GM03348 (cell line): ENCODE results near the gene DEK.
"Not testable (repeated sequence)": the region's sequence is repeated elsewhere in the genome, so short reads cannot be mapped to it uniquely, and the experiment has no call there.

Experiments used
- DNase-seq: peaks from one replicate; pipeline ENCODE4 v3.0.0; 2012; ENCODE audit warnings: low spot score

The DEK gene

DNA sequence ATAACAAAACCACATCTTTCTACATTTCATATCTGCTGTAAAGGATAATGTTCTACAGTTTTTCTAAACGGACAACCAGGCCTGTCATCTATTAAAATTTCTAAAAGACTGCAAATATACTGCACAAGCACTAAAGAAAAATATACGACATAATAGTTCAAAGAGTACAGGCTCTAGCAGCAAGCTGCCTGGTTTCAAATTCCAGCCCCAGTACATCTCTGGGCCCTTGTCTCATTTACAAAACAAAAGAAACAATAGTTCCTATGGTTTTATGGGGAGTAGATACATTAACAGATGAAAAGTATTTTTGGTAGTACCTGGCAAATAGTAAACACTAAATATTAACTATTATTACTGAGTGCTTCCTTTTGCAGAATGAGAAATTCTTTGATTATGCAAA, 24.1 kb downstream of the DEK start:
- no peak for DNase-seq

DNA sequence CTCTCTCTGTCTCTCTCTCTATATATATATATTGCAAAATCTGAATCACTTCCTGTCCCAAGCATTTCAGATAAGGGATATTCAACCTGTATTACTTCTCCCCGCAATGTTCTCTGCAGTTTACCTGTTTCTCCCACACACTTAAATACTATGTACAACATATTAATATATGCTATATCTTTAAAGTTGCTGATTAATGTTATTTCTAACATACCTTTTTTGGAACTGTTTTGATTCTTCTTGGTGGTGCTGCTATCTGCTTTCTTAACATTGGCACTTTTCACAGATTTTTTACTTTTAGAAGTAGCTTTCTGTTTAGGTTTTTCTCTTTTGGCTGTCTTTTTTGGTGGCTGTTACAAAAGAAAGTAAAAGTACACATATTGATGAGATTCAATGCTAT, 27.2 kb downstream of the DEK start:
- no peak for DNase-seq

DNA sequence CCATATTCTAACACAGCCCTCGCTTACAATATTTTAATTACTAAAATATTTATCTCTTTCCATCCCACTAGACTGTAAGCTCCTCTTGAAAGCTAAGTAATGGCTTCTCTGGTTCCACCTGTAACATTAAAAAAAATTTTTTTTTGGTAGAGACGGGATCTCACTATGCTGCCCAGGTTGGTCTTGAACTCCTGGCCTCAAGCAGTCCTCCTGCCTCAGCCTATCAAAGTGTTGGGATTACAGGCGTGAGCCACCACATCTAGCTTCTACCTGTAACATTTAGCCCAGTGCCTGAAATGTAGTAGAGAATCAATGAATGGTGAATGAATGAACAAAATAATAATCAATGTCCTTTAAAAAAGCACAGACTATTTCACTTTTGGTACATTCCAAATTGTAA, 28.8 kb downstream of the DEK start:
- no peak for DNase-seq

DNA sequence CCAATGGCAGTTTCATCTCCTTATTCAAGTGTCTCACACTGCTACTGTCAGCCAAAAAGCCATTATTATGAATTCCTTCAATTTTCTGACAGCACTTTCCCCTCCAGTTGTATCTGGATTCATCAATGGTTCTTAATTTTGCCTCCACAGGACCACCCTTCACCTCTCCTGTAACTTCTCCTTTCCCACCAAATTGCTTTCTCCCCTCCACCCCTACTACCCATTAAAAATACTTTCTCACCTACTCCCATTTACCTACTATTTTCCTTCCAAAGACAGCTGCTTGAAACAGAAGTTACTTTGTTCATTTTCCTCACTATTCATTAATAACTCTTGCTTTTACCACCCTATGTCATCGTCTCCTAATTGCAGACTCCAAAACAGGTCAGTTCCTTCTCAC, 29.8 kb downstream of the DEK start:
- no peak for DNase-seq

DNA sequence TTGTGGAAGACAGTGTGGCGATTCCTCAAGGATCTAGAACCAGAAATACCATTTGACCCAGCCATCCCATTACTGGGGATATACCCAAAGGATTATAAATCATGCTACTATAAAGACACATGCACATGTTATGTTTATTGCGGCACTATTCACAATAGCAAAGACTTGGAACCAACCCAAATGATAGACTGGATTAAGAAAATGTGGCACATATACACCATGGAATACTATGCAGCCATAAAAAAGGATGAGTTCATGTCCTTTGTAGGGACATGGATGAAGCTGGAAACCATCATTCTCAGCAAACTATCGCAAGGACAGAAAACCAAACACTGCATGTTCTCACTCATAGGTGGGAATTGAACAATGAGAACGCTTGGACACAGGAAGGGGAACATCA, 30.6 kb downstream of the DEK start:
- not testable (repeated sequence) for DNase-seq

DNA sequence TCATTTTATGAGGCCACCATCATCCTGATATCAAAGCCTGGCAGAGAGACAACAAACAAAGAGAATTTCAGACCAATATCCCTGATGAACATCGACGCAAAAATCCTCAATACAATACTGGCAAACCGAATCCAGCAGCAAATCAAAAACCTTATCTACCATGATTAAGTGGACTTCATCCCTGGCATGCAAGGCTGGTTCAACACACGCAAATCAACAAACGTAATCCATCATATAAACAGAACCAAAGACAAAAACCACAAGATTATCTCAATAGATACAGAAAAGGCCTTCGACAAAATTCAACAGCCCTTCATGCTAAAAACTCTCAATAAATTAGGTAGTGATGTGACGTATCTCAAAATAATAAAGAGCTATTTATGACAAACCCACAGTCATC, 32.5 kb downstream of the DEK start:
- DNase-seq = not testable (repeated sequence)

DNA sequence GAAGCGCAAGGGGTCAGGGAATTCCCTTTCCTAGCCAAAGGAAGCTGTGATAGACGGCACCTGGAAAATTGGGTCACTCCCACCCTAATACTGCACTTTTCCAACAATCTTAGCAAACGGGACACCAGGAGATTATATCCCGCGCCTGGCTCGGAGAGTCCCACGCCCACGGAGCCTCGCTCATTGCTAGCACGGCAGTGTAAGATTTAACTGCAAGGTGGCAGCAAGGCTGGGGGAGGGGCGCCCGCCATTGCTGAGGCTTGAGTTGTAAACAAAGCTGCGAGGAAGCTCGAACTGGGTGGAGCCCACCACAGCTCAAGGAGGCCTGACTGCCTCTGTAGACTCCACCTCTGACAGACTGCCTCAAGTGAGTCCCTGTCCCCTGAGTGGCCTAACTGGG, 35.7 kb downstream of the DEK start:
- DNase-seq = not testable (repeated sequence)

DNA sequence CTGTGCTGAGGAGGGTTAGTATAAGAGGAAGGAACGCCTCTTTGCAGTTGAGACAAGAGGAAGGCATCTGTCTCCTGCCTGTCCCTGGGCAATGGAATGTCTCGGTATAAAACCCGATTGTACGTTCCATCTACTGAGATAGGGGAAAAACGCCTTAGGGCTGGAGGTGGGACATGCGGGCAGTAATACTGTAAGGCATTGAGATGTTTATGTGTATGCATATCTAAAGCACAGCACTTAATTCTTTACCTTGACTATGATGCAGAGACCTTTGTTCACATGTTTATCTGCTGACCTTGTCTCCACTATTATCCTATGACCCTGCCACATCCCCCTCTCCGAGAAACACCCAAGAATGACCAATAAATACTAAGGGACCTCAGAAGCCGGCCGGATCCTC, 37.2 kb downstream of the DEK start:
- DNase-seq = not testable (repeated sequence)

DNA sequence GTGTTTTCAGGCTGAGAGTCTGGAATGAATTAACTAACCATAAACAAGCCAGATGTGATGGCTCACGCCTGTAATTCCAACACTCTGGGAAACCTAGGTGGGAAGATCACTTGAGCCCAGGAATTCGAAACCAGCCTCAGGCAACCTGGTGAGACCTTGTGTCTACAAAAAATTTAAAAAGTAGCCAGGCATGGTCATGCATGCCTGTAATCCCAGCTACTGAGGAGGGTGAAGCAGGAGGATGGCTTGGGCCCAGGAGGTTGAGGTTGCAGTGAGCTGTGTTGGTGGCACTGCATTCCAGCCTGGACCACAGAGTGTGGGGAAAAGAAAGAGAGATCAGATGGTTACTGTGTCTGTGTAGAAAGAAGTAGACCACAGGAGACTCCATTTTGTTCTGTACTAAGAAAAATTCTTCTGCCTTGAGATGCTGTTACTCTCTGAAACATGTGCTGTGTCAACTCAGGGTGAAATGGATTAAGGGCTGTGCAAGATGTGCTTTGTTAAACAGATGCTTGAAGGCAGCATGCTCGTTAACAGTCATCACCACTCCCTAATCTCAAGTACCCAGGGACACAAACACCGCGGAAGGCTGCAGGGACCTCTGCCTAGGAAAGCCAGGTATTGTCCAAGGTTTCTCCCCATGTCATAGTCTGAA, 37.8 kb downstream of the DEK start:
- peak; percentile 47 for DNase-seq

DNA sequence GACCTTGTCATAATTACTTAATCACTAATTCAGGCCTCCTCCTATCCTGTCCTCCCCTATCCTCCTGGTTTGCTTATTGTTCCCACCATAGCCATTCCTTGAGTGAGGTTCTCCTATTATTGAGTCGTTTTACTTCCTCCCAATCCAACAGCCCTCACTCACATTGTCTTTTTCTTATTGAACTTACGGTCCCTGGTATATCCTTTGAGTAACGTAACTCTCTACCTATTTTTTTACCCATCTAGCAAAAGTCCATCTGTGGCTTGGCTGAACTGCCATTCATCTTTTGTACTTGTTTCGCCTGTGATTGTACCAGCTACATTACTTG, 43.1 kb downstream of the DEK start:
- DNase-seq = no peak

DNA sequence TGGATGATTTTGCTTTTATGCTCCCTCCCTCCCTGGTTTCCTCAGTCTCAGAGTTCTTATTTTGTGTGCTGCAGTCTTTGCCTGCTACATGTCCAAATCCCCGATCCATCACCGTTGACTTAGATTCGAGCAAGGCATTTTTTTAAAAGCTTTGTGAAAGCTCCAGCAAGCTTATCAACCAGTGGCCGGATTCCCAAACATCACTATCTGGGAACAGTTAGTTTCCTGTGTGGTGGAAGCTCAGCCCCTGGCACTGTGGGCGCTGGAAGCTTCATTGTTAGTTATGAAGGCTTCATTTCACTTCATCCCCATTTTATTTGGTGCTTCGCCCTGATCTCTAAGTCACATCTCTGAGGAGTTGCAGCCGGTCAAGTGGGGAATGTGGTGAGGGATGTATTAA, 44.7 kb downstream of the DEK start:
- no peak for DNase-seq

DNA sequence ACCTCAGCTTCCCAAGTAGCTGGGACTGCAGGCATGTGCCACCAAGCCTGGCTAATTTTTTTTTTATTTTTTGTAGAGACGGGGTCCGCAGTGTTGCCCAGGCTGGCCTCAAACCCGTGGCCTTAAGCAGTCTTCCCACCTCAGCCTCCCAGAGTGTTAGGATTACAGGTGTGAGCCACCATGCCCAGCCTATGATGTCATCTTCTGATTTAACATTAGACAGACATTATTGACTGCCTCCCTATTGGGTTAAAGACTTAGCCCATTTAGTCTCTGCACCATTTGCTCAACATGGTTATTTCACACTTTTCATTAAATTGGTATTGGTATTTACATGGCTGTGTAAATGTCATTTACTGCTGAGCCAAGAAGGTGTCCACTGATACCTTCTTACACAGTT, 46.1 kb downstream of the DEK start:
- no peak for DNase-seq

DNA sequence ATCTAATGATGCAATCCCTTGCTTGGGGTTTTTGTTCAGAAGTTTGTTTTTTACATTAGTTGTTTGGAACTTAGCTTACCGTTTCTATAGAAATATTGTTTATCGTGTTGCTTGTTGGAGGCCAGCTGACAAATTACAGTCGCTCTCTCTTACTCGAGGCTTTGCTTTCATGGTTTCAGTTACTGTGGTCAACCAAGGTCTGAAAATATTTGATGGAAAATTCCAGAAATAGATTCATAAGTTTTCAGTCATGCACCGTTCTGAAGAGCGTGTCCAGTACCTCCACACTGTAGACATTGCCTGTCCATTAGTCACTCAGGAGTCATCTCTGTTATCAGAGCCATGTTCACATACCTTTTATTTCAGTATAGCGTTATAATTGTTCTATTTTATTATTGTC, 47.9 kb downstream of the DEK start:
- peak; percentile 32 for DNase-seq

DNA sequence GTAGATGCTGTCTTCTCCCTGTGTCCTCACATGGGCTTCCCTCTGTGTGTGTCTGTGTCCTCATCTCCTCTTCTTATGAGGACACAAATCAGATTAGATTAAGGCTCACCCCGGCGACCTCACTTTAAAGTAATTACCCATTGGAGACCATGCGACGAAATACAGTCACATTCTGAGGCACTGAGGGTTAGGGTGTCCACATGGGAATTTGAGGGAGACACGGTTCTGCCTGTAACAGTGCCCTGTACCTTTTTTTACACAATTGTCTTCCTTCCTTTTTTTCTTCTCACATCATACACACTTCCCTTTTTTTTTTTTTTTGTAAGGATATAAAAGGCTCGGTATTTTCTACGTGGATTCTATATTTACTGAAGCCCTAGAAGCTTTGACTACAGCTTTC, 48.9 kb downstream of the DEK start:
- no peak for DNase-seq

DNA sequence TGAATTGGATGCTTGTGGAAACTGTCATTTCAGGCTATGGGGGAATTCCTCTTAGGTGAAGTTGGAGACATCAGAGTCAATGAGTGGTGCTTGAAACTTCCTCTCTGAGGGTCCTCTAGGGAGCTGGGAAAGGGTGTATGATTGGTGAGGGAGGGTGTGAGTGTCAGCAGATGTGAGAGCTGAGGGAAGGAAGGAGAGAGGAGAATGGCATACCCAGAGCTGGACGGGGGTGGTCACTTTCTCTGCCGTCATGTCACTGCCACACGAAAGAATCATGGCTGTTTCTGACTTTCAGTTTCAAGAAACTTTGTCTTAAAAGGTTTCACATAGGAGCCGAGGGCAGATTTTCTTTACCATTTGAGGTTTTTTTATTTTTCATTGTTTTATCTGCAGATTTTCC, 50.3 kb downstream of the DEK start:
- DNase-seq = no peak

DNA sequence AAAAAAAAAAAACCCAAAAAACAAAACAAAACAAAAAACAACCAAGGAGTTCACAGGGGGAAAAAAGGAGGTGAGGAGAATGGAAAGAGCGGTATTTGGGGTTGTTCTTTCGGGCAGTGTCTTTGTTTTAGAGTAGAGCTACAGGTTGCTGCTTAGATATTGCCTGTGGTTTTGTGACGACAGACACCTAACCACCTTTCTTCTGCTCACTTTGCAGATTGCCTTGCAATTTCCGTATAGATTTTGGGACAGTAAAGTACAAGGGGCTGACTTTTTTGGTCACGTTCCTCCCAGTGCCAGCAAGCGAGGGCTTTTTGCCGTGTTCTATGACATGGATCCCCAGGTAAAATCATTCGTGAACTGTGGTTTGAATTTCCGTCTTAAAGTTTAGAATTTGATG, 50.9 kb downstream of the DEK start:
- DNase-seq = no peak

DNA sequence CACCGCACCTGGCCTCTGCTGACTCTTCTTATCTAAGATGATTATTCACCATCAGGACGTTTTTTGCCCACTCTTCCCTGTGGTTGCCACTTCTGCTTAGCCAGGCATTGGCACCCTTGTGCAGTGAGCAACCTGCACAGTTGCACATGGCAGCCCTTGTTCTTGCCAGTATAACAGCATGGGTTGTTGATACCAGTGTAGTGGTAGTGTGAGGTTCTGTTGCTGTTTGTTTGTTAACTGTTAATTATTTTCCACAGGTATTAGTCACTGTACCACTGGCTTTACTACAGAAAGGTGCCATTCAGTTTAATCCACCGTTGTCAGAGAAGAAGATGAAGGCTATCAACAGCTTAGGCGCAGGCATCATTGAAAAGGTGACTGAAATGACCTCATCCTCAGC, 52.1 kb downstream of the DEK start:
- no peak for DNase-seq

DNA sequence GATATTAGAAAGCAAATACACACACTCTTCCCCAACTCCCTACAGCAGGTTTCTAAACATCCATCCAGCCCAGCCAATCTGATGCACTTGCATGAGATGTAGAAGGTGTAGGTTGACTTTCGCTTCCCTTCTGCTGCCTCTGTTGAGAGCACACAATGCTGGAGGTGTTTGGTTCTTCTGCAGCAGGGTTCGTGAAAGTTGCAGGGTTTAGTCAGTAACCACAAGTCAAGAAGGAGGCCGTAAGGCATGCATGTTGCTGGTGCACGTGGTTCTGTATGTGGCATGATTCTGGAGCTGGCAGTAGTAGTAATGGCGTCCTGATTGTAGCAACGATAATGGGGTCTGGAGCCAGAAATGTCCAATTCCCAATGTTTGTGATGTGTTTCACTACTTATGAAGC, 53.0 kb downstream of the DEK start:
- DNase-seq = no peak

DNA sequence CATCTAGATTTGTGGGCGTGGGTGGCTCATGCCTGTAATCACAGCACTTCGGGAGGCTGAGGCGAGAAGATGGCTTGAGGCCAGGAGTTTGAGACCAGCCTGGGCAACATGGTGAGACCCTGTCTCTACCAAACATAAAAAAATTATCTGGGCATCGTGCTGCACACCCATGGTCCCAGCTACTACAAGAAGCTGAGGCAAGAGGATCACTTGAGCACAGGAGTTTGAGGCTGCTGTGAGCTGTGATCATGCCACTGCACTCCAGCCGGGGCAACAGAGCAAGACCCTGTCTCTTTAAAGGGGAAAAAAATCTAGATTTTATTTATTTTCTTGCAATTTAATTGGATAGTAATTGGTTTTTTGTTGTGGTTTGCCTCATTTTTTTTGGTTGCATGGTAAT, 53.6 kb downstream of the DEK start:
- DNase-seq = no peak

DNA sequence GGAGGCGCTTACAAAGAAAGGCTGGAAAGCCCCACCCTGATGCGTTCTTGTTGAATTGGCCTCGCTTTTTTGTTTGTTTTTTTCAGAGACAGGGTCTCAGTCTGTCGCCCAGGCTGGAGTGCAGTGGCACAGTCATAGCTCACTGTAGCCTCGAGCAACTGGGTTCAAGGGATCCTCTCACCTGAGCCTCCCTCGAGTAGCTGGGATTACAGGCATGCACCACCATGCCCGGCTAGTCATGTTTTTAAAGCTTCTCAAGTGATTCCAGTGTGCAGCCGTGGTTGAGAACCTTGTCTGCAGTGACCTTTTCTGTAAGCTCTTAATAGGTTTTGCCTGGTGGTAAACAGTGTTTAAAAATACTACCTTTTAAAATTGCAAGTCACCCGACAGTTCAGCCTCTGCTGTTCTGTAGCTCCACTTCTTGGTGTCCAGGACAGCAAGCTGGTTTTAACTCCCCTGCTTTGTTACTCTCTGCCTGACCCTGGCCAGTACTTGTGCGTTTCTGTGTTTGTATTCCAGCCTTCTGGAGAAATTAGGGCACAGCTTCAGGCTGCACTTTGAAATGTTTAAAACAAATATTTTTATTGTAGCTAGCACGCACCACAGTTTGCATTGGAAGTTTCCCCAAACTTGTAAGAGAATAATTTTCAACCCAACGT, 54.7 kb downstream of the DEK start:
- no peak for DNase-seq

DNA sequence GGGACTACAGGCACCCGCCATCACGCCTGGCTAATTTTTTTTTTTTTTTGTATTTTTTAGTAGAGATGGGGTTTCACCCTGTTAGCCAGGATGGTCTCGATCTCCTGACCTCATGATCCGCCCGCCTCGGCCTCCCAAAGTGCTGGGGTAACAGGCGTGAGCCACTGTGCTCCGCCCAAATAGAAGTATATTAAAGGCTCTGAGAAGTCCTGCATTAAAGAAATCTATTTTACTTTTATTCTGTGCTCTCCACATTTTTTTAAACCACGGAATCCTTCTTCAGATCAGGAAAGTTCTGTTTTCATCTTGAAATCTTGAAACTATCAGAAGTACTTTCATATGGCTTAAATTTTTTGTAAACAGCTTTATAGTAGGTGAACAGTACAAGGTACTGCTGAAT, 55.6 kb downstream of the DEK start:
- DNase-seq = not testable (repeated sequence)

DNA sequence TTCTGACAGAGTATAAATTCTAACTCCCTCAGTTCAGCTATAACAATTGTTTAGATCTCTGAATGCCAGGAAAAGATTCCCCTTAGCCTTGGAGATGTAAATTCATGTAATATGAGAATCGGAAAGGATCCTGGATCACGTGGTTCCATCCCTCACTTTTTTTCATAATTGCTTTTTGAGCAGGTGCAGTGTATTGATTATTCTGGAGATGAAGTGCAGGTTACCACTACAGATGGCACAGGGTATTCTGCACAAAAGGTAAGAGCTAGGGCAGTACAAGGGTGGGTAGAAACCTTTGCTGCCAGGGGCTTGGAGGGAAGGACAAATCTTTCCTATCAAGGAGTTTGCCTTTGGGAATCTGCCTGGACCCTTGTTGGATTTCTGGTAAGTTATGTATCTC, 56.4 kb downstream of the DEK start:
- no peak for DNase-seq

DNA sequence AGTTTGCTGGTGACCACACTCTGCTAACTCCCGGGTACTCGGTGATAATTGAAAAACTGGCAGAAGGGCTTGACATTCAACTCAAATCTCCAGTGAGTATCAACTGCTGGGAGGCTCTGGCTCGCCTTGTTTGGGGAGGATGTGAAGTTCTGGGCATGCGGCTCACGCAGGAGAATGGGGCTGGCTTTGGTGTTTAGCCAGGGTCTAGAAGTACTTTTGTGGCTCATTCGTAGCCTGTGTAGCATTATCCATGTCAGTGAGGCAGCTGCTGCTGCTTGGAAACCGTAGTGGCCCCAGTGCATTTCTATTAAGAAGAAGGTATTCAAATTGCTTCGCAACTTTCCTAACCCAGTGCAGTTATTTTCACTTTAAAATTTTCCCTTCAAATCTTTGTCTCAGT, 56.9 kb downstream of the DEK start:
- DNase-seq = no peak

DNA sequence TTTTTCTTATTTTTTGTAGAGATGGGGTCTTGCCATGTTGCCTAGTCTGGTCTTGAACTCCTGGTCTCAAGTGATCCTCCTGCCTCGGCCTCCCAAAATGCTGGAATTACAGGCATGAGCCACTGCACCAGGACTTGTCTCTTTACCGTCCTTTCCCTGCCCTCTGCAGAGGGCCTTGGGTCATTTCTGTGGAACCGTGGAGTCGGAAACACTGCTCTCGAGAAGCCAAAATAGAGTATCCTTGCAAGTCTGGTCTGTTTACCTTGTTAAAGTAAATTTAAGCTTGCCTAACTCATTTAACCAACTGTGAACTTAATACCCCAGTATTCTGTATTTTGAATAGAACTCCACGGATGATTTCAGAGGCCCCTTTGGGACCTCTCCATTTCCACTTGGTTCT, 57.7 kb downstream of the DEK start:
- DNase-seq = no peak

DNA sequence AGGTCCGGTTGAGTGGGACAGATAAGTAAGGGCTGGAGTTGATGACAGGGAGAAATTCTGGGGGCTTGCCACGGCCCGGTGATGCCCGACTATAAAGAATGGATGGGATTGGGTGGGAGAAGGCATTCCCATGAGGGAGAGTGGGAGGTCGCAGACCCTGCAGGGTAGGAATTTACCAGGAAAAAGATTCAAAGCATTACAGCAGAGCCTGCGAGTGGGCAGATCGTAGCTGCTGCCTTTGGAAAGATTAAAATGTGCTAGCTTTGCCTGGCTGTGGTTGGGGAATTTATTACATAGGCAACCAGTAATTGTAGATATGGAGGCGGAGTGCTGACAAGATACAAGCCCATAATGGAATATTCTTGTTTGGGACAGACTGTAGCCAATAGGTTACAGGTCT, 59.6 kb downstream of the DEK start:
- DNase-seq = no peak
